Measurements from ENCODE around the gene SMIM3. TPM values are rescaled to one million over a fixed set of nuclear protein-coding genes. Genes with fewer than 3 reads are reported as not detected.
"Not testable (repeated sequence)": the region's sequence is repeated elsewhere in the genome, so short reads cannot be mapped to it uniquely, and the experiment has no call there.

Gene SMIM3
- total and polyA plus RNA-seq, 4 experiments from 2014 or later, result 7.9 to 19.7 (median 13.7) TPM

DNA sequence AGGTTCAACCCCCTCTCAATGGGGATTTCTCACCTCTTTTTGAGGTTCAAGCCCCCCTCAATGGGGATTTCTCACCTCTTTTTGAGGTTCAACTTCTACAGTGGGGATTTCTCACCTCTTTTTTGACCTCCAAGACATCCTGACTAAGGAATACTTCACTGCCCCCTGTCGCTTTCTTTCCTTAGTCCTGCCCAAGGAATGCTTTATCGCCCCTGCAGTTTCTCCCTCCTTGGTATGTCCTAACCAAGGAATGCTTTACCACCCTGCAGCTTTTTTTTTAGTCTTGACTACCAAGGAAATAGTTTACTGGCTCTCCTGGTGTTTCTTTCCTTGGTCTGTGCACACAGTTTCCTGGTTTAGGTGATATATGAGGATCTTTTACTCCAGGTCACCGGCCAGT is 58.1 kb downstream of the SMIM3 start:
- no peak overlapping the region for H3K27ac ChIP-seq (ENCODE audit: low read depth, low read length)
- POLR2A ChIA-PET (ENCODE audit: partially characterized antibody), result no interaction called here
- no peaks in the 10 kb centered on the region for H3K36me3 Mint-ChIP-seq
- no peaks in the 10 kb centered on the region for H3K4me1 ChIP-seq (ENCODE audit: insufficient read depth, low read length)
- peaks cover 0 to 10% (median 9%) of the 10 kb centered on the region in 8 donors for H3K9me3 Mint-ChIP-seq
- no peaks in the 10 kb centered on the region for H3K36me3 ChIP-seq (ENCODE audit: insufficient read depth, low read length)
- no peak for DNase-seq
- intact Hi-C loops (cut with micrococcal nuclease), result no loop called here
- no peaks in the 10 kb centered on the region for H3K9me3 ChIP-seq (ENCODE audit: control insufficient read depth in 1 of 2, low read length in 2 of 2)
- H3K27me3 Mint-ChIP-seq, result peaks cover 7 to 13% of the 10 kb centered on the region in 2 donors
- no peaks in the 10 kb centered on the region for H3K27me3 ChIP-seq (ENCODE audit: insufficient read depth, low read length)
- no peak overlapping the region for H3K4me3 Mint-ChIP-seq
- CTCF ChIA-PET (ENCODE audit: partially characterized antibody), result no interaction called here
- no peaks in the 10 kb centered on the region for H3K4me1 Mint-ChIP-seq
- no peak overlapping the region for H3K27ac Mint-ChIP-seq
- no peak overlapping the region for H3K4me3 ChIP-seq (ENCODE audit: low read length in 2 of 2)

DNA sequence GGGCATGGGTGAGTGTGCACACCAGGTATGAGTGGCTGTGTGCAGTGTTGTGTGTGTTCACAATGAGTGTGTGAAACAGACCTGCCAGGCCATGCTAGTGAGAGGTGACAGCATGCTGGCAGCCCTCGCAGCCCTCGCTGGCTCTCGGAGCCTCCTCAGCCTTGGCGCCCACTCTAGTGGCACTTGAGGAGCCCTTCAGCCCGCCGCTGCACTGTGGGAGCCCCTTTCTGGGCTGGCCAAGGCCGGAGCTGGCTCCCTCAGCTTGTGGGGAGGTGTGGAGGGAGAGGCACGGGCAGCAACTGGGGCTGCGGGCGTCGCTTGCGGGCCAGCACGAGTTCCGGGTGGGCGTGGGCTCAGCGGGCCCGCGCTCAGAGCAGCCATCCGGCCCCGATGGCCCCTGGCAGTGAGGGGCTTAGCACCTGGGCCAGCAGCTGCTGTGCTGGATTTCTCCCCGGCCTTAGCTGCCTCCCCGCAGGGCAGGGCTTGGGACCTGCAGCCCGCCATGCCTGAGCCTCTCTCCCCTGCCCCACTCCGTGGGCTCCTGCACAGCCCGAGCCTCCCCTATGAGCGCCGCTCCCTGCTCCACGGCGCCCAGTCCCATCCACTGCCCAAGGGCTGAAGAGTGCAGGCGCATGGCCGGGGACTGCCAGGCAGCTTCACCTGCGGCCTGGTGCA is 66.8 kb downstream of the SMIM3 start:
- intact Hi-C loops (cut with micrococcal nuclease), result loop anchor here (5.0 kb wide), 1 partner anchor 272 kb away; no protein-coding TSS in a partner anchor
- Mint-ChIP-seq H3K4me1 (peaks cover 14 to 25% (median 22%) of the 10 kb centered on the region in 4 donors), H3K27ac (peak overlapping the region in 1 of 7 donors; percentile 59)
- not testable (repeated sequence) for DNase-seq; H3K27ac ChIP-seq (ENCODE audit: low read depth, low read length); H3K27me3 Mint-ChIP-seq; H3K4me3 Mint-ChIP-seq; H3K36me3 ChIP-seq (ENCODE audit: insufficient read depth, low read length); H3K4me1 ChIP-seq (ENCODE audit: insufficient read depth, low read length); H3K27me3 ChIP-seq (ENCODE audit: insufficient read depth, low read length); H3K9me3 ChIP-seq (ENCODE audit: control insufficient read depth in 1 of 2, low read length in 2 of 2); H3K9me3 Mint-ChIP-seq; H3K36me3 Mint-ChIP-seq; H3K4me3 ChIP-seq (ENCODE audit: low read length in 2 of 2)
- ChIA-PET POLR2A (ENCODE audit: partially characterized antibody) (interaction anchor here (1.7 to 3.2 kb wide), 4 partner anchors 62 to 387 kb away, joined by 5 to 31 read pairs (median 22); partner anchors contain the start of genes DCTN4 and SMIM3), CTCF (ENCODE audit: partially characterized antibody) (interaction anchor here (1.0 to 4.8 kb wide), 14 partner anchors 23 to 386 kb away, joined by 3 to 141 read pairs (median 10); partner anchors contain the start of genes RBM22 and SMIM3)

- CTCF ChIA-PET (ENCODE audit: partially characterized antibody), result interaction anchor here (0.6 to 4.8 kb wide), 31 partner anchors 21 to 406 kb away, joined by 3 to 141 read pairs (median 7); partner anchors contain the start of genes RBM22 and SMIM3
- not testable (repeated sequence) for H3K4me1 ChIP-seq (ENCODE audit: insufficient read depth, low read length)
Measured at GRCh38 chr5:150846308-150846653, 67.7 kb downstream of the SMIM3 start, which contains the start of gene IRGM. Gene IRGM (plus strand): TSS chr5:150846521. CDS start chr5:150848124, 1,603 bp downstream.

More at GRCh38 chr5:150846308-150846653, 67.7 kb downstream of the SMIM3 start, which contains the start of gene IRGM:
- peak within 1 kb of the TSS in 1 of 2 donors; percentile 40 for H3K4me3 ChIP-seq (ENCODE audit: low read length in 2 of 2)
- intact Hi-C loops (cut with micrococcal nuclease), result loop anchor here (1.0 to 5.0 kb wide), 3 partner anchors 67 to 271 kb away; no protein-coding TSS in a partner anchor
- peak within 1 kb of the TSS; percentile 76 to 95 (median 92) for H3K27ac Mint-ChIP-seq
- peak within 1 kb of the TSS; percentile 50 for H3K27ac ChIP-seq (ENCODE audit: low read depth, low read length)
- H3K9me3 ChIP-seq (ENCODE audit: control insufficient read depth in 1 of 2, low read length in 2 of 2); H3K27me3 Mint-ChIP-seq; H3K27me3 ChIP-seq (ENCODE audit: insufficient read depth, low read length); H3K9me3 Mint-ChIP-seq; H3K36me3 Mint-ChIP-seq; H3K36me3 ChIP-seq (ENCODE audit: insufficient read depth, low read length): not testable (repeated sequence)
- peak within 1 kb of the TSS; percentile 83 to 91 (median 86) for H3K4me3 Mint-ChIP-seq
- peaks cover 16 to 33% (median 26%) of the 10 kb centered on the region in 4 donors for H3K4me1 Mint-ChIP-seq
- peak in 4 of 5 donors; percentile 58 to 60 (median 59) for DNase-seq
- POLR2A ChIA-PET (ENCODE audit: partially characterized antibody), result interaction anchor here (1.7 to 3.2 kb wide), 6 partner anchors 45 to 388 kb away, joined by 5 to 31 read pairs (median 20); partner anchors contain the start of genes DCTN4, RBM22 and SMIM3

Other genes starting within 250 kb of the SMIM3 start
- gene SYNPO, start 138.1 kb upstream of the SMIM3 start, total RNA-seq, result under 1 TPM in 1 of 2 experiments, not detected in 1; 0.06 TPM
- not detected for gene SYNPO, start 138.1 kb upstream of the SMIM3 start, polyA plus RNA-seq
- gene MYOZ3, start 117.5 kb upstream of the SMIM3 start, total RNA-seq, result not detected
- gene MYOZ3, start 117.5 kb upstream of the SMIM3 start, polyA plus RNA-seq, result not detected
- 10 to 100 TPM; 91.0 to 91.2 TPM for gene RBM22, start 77.7 kb upstream of the SMIM3 start, total RNA-seq
- gene RBM22, start 77.7 kb upstream of the SMIM3 start, polyA plus RNA-seq, result 10 to 100 TPM; 52.4 to 69.4 TPM
- 10 to 100 TPM; 45.5 to 46.0 TPM for gene DCTN4, start 19.7 kb upstream of the SMIM3 start, total RNA-seq
- gene DCTN4, start 19.7 kb upstream of the SMIM3 start, polyA plus RNA-seq, result 1 to 10 TPM; 8.8 to 9.0 TPM
- 1 to 10 TPM; 3.9 to 4.7 TPM for gene IRGM, start 67.8 kb downstream of the SMIM3 start, total RNA-seq
- 1 to 10 TPM; 1.5 to 3.9 TPM for gene IRGM, start 67.8 kb downstream of the SMIM3 start, polyA plus RNA-seq
- gene ZNF300, start 126.2 kb downstream of the SMIM3 start, total RNA-seq, result 1 to 10 TPM; 1.0 to 1.2 TPM
- gene ZNF300, start 126.2 kb downstream of the SMIM3 start, polyA plus RNA-seq, result 1 to 10 TPM in 1 of 2 donors, under 1 TPM in 1; 0.25 to 1.2 TPM
- gene GPX3, start 241.8 kb downstream of the SMIM3 start, total RNA-seq, result not detected
- 1 to 10 TPM in 1 of 2 donors, not detected in 1; 1.5 TPM for gene GPX3, start 241.8 kb downstream of the SMIM3 start, polyA plus RNA-seq

Data from CD4-positive, alpha-beta memory T cell (primary cell).